Measurements from ENCODE around the gene PLD6.

DNA sequence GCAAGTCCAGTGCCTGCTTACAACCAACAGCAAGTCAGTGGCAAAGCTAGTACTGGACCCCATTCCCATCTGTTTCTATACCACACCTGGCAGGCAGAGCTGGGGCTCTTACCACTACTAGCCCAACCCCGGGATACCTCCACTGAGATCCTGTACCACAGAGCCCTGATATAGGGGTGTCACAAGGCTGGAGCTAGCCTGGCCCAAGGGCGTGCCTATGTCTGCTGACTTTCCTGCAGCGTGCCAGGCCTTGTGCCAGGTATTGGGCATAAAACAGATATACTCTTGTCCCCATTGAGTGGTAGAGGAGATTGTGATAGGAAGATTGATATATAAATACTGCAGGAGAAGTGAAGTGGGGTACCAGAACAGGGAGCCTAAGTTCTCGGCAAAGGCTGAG is 44.4 kb downstream of the PLD6 start:
- TF ChIP-seq ZNF274 (IDR thresholded peaks at IDR 0.05; ENCODE audit: low read depth, low read length) (no peak), SUZ12 (IDR thresholded peaks at IDR 0.05; ENCODE audit: extremely low read depth, insufficient read depth, insufficient read length) (no peak)

All from NT2/D1 (cell line).